ENCODE results near the gene CD38.

CD38 gene

GRCh38 chr4:15898902-15899301, 120.8 kb downstream of the CD38 start:
- ChIA-PET CTCF (no interaction called here), POLR2A (ENCODE audit: low non-redundant PET) (no interaction called here)
- no peak for DNase-seq (ENCODE audit: low spot score)
- H3K27ac ChIP-seq: peak overlapping the region; percentile 76
- no peak for TF ChIP-seq CTCF (conservative IDR thresholded peaks at IDR 0.05; ENCODE audit: low read depth)

- DNase-seq (ENCODE audit: low spot score): no peak
- TF ChIP-seq CTCF (conservative IDR thresholded peaks at IDR 0.05; ENCODE audit: low read depth): no peak
- H3K27ac ChIP-seq: peak overlapping the region; percentile 76
- ChIA-PET POLR2A (ENCODE audit: low non-redundant PET) (no interaction called here), CTCF (no interaction called here)
These were observed 121.4 kb downstream of the CD38 start for GRCh38 chr4:15899511-15899910.

- no peak overlapping the region for H3K27ac ChIP-seq
- ChIA-PET POLR2A (ENCODE audit: low non-redundant PET) (no interaction called here), CTCF (no interaction called here)
- no peak for TF ChIP-seq CTCF (conservative IDR thresholded peaks at IDR 0.05; ENCODE audit: low read depth)
- DNase-seq (ENCODE audit: low spot score): no peak
These were observed 122.9 kb downstream of the CD38 start for GRCh38 chr4:15901007-15901406.

GRCh38 chr4:15901998-15902397, 123.9 kb downstream of the CD38 start:
- TF ChIP-seq CTCF (conservative IDR thresholded peaks at IDR 0.05; ENCODE audit: low read depth): no peak
- no peak overlapping the region for H3K27ac ChIP-seq
- no peak for DNase-seq (ENCODE audit: low spot score)
- CTCF ChIA-PET: interaction anchor here (1.0 kb wide), 1 partner anchor 19 kb away, joined by 3 read pairs; no protein-coding TSS in a partner anchor
- POLR2A ChIA-PET (ENCODE audit: low non-redundant PET): no interaction called here

GRCh38 chr4:15902746-15903145, 124.6 kb downstream of the CD38 start:
- CTCF ChIA-PET: no interaction called here
- DNase-seq (ENCODE audit: low spot score): no peak
- POLR2A ChIA-PET (ENCODE audit: low non-redundant PET): no interaction called here
- H3K27ac ChIP-seq: peak overlapping the region; percentile 29; the same call in 1 of the 2 replicates
- no peak for TF ChIP-seq CTCF (conservative IDR thresholded peaks at IDR 0.05; ENCODE audit: low read depth)
